Bronchial epithelial cell (primary cell): ENCODE results near the gene COX11. TPM values are rescaled to one million over a fixed set of nuclear protein-coding genes. Genes with fewer than 3 reads are reported as not detected.

Source experiments
- DNase-seq: peaks from one replicate; pipeline ENCODE4 v3.0.0-alpha.2; 2010; ENCODE audit warnings: low read depth
- FAIRE-seq: peaks from 2 replicates; lab custom pipeline; 2011; peaks lifted over from hg19 to GRCh38; lab: Jason Lieb, UNC
- H3K27me3 ChIP-seq: 2 replicates; pipeline ENCODE4 v1.5.1; 2011; ENCODE audit warnings: low read length; ENCODE audit not compliant: control insufficient read depth, insufficient read depth
- H3K36me3 ChIP-seq: 2 replicates; pipeline ENCODE4 v1.5.1; 2011; ENCODE audit warnings: low read length; ENCODE audit not compliant: control insufficient read depth, insufficient read depth
- H3K4me3 ChIP-seq: 2 replicates; pipeline ENCODE4 v1.5.1; 2011; ENCODE audit warnings: mild to moderate bottlenecking, low read depth, low read length, control low read depth
- total RNA-seq: library from RNA; depleted of rRNA; stranded (reverse); fragments of >200 nt; gene quantifications from 2 replicates; pipeline ENCODE4 v1.2.1, GENCODE V29; 2014
- TF ChIP-seq, protein P1 (sequence below): IDR thresholded peaks from 2 replicates; pipeline ENCODE4 v1.5.1; 2011; ENCODE audit warnings: mild to moderate bottlenecking, moderate library complexity, low read length, control low read depth, inconsistent platforms; ENCODE audit not compliant: insufficient read depth, severe bottlenecking

The COX11 gene, protein sequence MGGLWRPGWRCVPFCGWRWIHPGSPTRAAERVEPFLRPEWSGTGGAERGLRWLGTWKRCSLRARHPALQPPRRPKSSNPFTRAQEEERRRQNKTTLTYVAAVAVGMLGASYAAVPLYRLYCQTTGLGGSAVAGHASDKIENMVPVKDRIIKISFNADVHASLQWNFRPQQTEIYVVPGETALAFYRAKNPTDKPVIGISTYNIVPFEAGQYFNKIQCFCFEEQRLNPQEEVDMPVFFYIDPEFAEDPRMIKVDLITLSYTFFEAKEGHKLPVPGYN
- total RNA-seq, result 38.7 and 40.2 TPM in 2 replicates

GRCh38 chr17:54968262-54968987 lies at the start of gene COX11, which contains the start of gene STXBP4:
Gene COX11 (minus strand): TSS chr17:54968654. CDS start chr17:54968646, 8 bp downstream.
Gene STXBP4 (plus strand): TSS chr17:54968765. CDS start chr17:54986220, 17,455 bp downstream.
- FAIRE-seq (no peak), DNase-seq (peak; percentile 91)
- Histone ChIP-seq H3K27me3 (no peaks in the 10 kb centered on the region), H3K36me3 (no peaks in the 10 kb centered on the region), H3K4me3 (peak within 1 kb of the TSS; percentile 66)
- TF ChIP-seq, protein P1, sequence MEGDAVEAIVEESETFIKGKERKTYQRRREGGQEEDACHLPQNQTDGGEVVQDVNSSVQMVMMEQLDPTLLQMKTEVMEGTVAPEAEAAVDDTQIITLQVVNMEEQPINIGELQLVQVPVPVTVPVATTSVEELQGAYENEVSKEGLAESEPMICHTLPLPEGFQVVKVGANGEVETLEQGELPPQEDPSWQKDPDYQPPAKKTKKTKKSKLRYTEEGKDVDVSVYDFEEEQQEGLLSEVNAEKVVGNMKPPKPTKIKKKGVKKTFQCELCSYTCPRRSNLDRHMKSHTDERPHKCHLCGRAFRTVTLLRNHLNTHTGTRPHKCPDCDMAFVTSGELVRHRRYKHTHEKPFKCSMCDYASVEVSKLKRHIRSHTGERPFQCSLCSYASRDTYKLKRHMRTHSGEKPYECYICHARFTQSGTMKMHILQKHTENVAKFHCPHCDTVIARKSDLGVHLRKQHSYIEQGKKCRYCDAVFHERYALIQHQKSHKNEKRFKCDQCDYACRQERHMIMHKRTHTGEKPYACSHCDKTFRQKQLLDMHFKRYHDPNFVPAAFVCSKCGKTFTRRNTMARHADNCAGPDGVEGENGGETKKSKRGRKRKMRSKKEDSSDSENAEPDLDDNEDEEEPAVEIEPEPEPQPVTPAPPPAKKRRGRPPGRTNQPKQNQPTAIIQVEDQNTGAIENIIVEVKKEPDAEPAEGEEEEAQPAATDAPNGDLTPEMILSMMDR, result no peak

DNA sequence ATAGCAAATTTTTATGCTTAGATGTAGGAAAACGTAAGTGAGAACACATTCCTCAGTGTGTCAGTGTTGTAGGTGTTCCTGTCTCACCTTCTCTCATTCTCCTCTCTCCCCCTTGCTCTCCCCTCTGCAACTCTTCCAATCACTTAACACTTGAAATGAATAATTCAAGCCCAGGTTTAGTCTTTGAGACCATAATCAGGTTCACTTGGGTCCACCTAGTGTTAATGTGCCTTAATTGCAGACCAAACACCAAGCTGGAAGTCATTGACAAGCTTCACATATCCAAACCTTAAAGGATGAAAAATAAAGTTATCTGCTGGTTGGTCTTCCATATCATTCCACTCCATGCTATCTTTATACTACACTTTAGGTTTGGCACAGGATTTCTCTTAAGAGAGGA lies 37.1 kb upstream of the COX11 start:
- TF ChIP-seq, protein P1, result peak; percentile 47
- no peak overlapping the region for H3K4me3 ChIP-seq
- no peaks in the 10 kb centered on the region for H3K27me3 ChIP-seq
- no peaks in the 10 kb centered on the region for H3K36me3 ChIP-seq
- FAIRE-seq, result no peak
- DNase-seq, result peak; percentile 35

DNA sequence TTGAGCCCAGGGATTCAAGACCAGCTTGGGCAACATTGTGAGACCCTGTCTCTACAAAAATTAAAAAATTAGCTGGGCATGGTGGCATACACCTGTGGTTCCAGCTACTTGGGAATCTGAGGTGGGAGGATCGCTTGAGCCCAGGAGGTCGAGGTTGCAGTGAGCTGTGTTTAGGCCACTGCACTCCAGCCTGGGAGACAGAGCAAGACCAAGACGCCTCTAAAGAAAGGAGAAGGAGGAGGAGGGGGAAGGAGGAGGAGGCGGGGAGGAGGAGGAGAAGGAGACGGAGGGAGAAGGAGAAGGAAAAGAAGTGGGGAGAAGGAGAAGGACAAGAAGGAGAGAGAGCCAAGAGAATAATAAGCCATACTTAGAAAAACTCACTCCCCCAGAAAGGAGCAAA lies 36.0 kb upstream of the COX11 start:
- DNase-seq (no peak), FAIRE-seq (no peak)
- Histone ChIP-seq H3K27me3 (no peaks in the 10 kb centered on the region), H3K36me3 (no peaks in the 10 kb centered on the region), H3K4me3 (no peak overlapping the region)
- TF ChIP-seq, protein P1, result no peak

GRCh38 chr17:55002458-55002857 lies 34.0 kb upstream of the COX11 start:
- no peaks in the 10 kb centered on the region for H3K27me3 ChIP-seq
- FAIRE-seq (no peak), DNase-seq (no peak)
- TF ChIP-seq, protein P1, result no peak
- no peaks in the 10 kb centered on the region for H3K36me3 ChIP-seq
- no peak overlapping the region for H3K4me3 ChIP-seq

DNA sequence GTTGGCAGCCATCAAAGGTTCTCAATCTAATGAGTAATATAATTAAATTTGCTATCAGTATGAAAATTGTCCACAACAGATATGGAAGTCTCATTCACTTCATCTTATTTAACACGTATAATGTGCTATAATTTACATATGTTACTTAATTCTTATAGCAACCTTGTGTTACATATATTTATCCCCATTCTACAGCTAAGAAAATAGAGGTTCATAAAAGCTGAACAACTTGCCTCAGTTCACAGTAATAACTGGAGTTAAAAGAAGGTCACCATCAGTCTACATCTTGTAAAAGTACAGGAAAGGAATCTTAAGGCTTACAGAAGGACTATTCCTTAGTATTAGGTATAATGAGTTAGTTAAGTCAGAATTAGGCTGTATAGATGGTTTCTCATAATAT lies 28.0 kb upstream of the COX11 start:
- DNase-seq (no peak), FAIRE-seq (no peak)
- no peaks in the 10 kb centered on the region for H3K27me3 ChIP-seq

More for the DNA sequence above, 28.0 kb upstream of the COX11 start:
- TF ChIP-seq, protein P1, result no peak
- Histone ChIP-seq H3K36me3 (no peaks in the 10 kb centered on the region), H3K4me3 (no peak overlapping the region)
